Nephron (organoid): ENCODE results near the gene STAG3.

Experiments used
- H3K27ac Mint-ChIP-seq, 3 experiments: 2 replicates each; pipeline ENCODE4 v1.8.0; 2020; ENCODE audit warnings: mixed read lengths in 3 of 3, mild to moderate bottlenecking in 2 of 3, moderate library complexity in 1 of 3
- H3K27me3 Mint-ChIP-seq: 2 replicates; pipeline ENCODE4 v1.8.0; 2021; ENCODE audit warnings: low read depth, mild to moderate bottlenecking, moderate library complexity, mixed read lengths
- H3K36me3 Mint-ChIP-seq: 2 replicates; pipeline ENCODE4 v1.8.0; 2020; ENCODE audit warnings: low read depth, mixed read lengths
- H3K4me1 Mint-ChIP-seq: 2 replicates; pipeline ENCODE4 v1.8.0; 2020; ENCODE audit warnings: mixed read lengths
- H3K4me3 Mint-ChIP-seq, 3 experiments: 2 replicates each; pipeline ENCODE4 v1.8.0; 2020; ENCODE audit warnings: mild to moderate bottlenecking in 3 of 3, mixed read lengths in 3 of 3, moderate library complexity in 2 of 3
- H3K9me3 Mint-ChIP-seq: 2 replicates; pipeline ENCODE4 v1.8.0; 2020; ENCODE audit warnings: mixed read lengths
- TF ChIP-seq, protein P1 (sequence below), 3 experiments: fragments of 200-600 bp; sonication (generic); IDR thresholded peaks; one replicate each; pipeline ENCODE4 v1.5.0; 2021; ENCODE audit warnings: antibody characterized with exemption in 3 of 3; ENCODE audit not compliant: unreplicated experiment in 3 of 3

Gene STAG3

DNA sequence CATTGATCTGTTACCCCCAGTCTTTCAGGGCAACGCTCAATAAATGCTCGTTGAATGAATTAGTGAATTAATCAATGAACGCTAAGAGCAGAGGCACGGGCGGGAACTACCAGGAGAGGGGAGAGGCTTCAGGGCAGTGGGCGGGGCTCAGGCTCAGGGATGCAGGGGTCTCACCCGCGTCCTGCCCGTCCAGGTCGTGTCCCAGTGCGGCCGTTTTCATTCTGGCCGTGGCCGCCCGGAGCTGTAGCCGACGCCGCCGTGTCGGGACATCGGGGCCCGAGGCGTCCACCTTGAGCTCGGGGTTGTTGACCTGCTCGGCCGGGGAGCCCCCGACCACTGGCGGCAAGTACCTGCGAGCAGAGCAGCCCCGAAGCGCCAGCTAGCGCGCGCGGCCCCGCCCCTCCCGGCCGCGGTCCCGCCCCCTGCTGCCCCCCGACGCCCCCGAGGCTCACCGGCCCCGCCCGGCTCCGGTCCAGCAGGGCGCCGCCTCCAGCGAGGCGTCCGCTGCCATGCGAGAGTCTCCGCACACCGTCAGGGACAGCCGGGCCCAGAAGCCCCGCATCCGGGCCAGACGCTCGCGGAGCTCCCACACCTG lies 6.5 kb upstream of the STAG3 start:
- H3K36me3 Mint-ChIP-seq = peaks cover 13% of the 10 kb centered on the region
- TF ChIP-seq, protein P1, sequence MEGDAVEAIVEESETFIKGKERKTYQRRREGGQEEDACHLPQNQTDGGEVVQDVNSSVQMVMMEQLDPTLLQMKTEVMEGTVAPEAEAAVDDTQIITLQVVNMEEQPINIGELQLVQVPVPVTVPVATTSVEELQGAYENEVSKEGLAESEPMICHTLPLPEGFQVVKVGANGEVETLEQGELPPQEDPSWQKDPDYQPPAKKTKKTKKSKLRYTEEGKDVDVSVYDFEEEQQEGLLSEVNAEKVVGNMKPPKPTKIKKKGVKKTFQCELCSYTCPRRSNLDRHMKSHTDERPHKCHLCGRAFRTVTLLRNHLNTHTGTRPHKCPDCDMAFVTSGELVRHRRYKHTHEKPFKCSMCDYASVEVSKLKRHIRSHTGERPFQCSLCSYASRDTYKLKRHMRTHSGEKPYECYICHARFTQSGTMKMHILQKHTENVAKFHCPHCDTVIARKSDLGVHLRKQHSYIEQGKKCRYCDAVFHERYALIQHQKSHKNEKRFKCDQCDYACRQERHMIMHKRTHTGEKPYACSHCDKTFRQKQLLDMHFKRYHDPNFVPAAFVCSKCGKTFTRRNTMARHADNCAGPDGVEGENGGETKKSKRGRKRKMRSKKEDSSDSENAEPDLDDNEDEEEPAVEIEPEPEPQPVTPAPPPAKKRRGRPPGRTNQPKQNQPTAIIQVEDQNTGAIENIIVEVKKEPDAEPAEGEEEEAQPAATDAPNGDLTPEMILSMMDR (IDR thresholded peaks at IDR 0.05; ENCODE audit: unreplicated experiment in 3 of 3) = no peak
- peaks cover 39% of the 10 kb centered on the region for H3K4me1 Mint-ChIP-seq
- H3K27me3 Mint-ChIP-seq = peaks cover 39% of the 10 kb centered on the region
- peak overlapping the region in 2 of 3 experiments; percentile 23 to 75 for H3K27ac Mint-ChIP-seq
- H3K9me3 Mint-ChIP-seq = no peaks in the 10 kb centered on the region
- H3K4me3 Mint-ChIP-seq = peak overlapping the region; percentile 71 to 79 (median 71)

DNA sequence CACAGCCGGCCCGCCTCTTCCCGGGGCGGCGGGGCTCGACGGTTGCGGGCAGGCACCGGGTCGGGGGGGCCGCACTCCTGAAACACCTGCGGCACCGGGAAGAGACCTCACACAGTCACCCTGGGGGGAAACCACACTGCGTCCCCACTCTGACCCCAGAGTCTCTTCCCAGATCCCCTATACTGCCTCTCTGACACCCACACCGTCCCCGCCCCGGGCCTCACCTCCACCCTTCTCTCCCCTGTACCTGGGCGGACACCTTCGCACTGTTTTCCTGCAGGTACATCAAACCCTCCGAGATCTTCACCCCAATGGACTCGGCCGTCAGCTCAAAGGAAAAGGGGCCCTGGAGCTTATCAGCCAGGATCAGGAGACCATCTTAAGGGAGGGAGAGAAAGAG lies 5.9 kb upstream of the STAG3 start:
- H3K27me3 Mint-ChIP-seq = peaks cover 37% of the 10 kb centered on the region

DNA sequence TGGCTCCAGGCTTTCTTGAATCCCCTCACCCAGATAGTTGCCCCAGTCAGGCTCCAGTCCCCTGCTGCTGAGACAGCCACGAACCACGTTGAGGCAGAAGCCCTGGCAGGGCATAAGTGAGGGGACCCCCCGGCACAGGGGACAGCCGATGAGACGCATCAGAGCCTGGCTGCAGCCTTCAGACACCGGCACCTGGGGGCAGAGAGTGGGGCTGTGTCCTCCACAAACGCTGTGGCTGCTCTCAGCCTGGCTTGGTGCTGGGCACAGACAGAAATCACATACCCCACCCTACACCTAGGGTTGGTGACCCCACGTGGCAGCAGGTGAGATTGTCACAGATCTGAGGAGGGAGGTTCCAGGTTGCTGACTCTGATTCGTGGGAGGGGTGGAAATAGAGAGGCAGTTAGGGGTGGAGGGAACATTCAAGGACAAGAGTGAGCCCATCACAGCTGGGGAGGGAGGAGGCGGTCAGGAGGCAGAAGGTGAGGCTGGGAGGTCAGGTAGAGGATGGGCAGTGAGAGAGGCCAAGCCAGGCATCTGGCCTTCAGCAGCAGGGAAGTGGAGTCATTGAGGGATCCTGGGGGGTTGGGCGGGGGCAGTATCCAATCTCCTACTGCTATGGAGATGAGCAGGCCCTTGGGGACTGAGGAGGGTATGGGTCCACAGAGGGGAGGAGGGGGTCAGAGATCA lies 3.8 kb upstream of the STAG3 start:
- Mint-ChIP-seq H3K4me3 (peak overlapping the region; percentile 12 to 61 (median 46)), H3K9me3 (no peaks in the 10 kb centered on the region), H3K27ac (no peak overlapping the region), H3K27me3 (peaks cover 23% of the 10 kb centered on the region), H3K36me3 (peaks cover 13% of the 10 kb centered on the region), H3K4me1 (peaks cover 12% of the 10 kb centered on the region)
- TF ChIP-seq, protein P1 (IDR thresholded peaks at IDR 0.05; ENCODE audit: unreplicated experiment in 3 of 3) = no peak

More for the DNA sequence above, 5.9 kb upstream of the STAG3 start:
- Mint-ChIP-seq H3K4me1 (peaks cover 33% of the 10 kb centered on the region), H3K4me3 (peak overlapping the region; percentile 74 to 84 (median 77)), H3K9me3 (no peaks in the 10 kb centered on the region), H3K36me3 (peaks cover 13% of the 10 kb centered on the region), H3K27ac (peak overlapping the region in 1 of 3 experiments; percentile 42)
- TF ChIP-seq, protein P1 (IDR thresholded peaks at IDR 0.05; ENCODE audit: unreplicated experiment in 3 of 3) = no peak

GRCh38 chr7:100174582-100174981 lies 3.1 kb upstream of the STAG3 start:
- H3K27me3 Mint-ChIP-seq = peaks cover 26% of the 10 kb centered on the region
- peaks cover 13% of the 10 kb centered on the region for H3K36me3 Mint-ChIP-seq
- peak overlapping the region; percentile 84 to 85 (median 84) for H3K4me3 Mint-ChIP-seq
- peaks cover 12% of the 10 kb centered on the region for H3K4me1 Mint-ChIP-seq
- H3K9me3 Mint-ChIP-seq = no peaks in the 10 kb centered on the region
- TF ChIP-seq, protein P1 (IDR thresholded peaks at IDR 0.05; ENCODE audit: unreplicated experiment in 3 of 3) = no peak
- H3K27ac Mint-ChIP-seq = no peak overlapping the region

GRCh38 chr7:100175296-100175935 lies 2.3 kb upstream of the STAG3 start:
- Mint-ChIP-seq H3K27ac (no peak overlapping the region), H3K4me3 (peak overlapping the region; percentile 84 to 85 (median 84))
- TF ChIP-seq, protein P1 (IDR thresholded peaks at IDR 0.05; ENCODE audit: unreplicated experiment in 3 of 3) = no peak

More at GRCh38 chr7:100175296-100175935, 2.3 kb upstream of the STAG3 start:
- peaks cover 13% of the 10 kb centered on the region for H3K36me3 Mint-ChIP-seq
- H3K4me1 Mint-ChIP-seq = peaks cover 11% of the 10 kb centered on the region
- no peaks in the 10 kb centered on the region for H3K9me3 Mint-ChIP-seq
- H3K27me3 Mint-ChIP-seq = peaks cover 24% of the 10 kb centered on the region
